ENCODE results near the gene AADACL2.

- TF ChIP-seq CTCF (conservative IDR thresholded peaks at IDR 0.05; ENCODE audit: low read length) (no peak), EZH2phosphoT487 (IDR thresholded peaks at IDR 0.05; ENCODE audit: borderline replicate concordance, low read depth, low read length) (no peak)
Observed at GRCh38 chr3:151793636-151794035, 59.9 kb downstream of the AADACL2 start.
